NCI-H82 (cell line): ENCODE measurements around the gene JAKMIP1.

ENCODE experiments used
- DNase-seq: peaks from one replicate; lab custom pipeline; 2025; lab: John Stamatoyannopoulos, UW

JAKMIP1 gene

GRCh38 chr4:6180841-6181631 is 19.3 kb downstream of the JAKMIP1 start:
- no peak for DNase-seq

- no peak for DNase-seq
These were observed 21.0 kb downstream of the JAKMIP1 start for GRCh38 chr4:6179362-6179761.

- DNase-seq: no peak
These were observed 21.6 kb downstream of the JAKMIP1 start for GRCh38 chr4:6178757-6179156.

DNA sequence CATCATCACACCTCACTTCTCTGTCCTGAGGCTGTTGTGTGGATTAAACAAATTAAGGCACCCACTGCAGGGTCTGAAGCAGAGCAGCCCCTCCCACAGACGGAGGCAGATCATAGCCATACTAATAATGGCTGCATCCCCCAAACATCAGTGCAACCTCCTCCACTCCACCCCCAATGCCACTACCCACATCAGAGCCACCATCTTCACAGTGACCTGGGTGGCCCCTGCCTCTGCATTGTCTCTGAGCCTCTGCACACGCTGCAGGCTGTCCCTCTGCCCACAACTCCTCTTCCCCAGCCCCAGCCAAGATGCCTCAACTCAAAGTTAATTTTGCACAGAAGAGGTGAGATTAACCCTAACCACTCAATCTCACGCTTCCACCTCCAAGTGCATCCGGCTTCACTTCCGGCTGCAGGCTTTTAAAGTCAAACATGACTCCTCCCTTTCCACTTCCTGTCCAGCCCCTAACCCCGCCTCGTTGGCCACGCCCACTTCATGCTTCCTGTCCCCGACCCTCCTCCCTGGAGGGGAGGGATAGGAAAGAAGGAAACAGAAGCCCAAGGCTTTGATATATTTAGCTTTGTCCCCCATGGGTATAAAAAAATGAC is 22.7 kb downstream of the JAKMIP1 start:
- DNase-seq: peak; percentile 44

DNA sequence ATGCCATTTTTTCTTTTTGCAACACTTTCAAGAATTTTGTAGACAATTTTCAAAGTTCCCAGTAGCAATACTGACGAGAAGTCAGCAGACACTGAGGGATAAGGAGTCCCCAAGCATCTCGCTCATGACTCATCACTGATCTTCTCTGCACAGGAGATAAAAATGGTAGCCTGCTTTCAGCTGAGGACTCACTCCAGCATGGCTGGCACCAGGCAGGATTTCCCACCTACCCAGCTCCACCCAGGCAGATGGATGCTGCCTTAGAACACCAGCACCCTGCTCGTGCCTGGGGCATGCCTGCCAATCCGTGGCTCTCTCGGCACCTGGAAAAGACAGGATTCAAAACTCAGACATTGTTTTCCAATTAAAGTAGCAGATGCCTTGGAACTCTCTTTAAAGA is 24.9 kb downstream of the JAKMIP1 start:
- DNase-seq: no peak

DNA sequence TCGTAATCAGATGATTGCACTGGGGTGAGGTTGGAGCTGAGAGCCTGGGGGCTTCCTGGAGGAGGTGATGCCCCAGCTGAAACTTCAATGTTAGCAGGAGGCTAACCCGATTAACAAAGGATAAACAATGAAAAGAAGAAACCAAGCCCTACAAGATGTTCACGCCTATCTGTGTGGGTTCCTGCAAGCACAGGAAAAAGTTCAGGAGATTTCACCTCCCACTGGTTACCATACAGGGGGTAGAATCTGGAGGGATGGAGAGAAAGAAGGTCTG is 27.5 kb downstream of the JAKMIP1 start:
- DNase-seq: no peak

GRCh38 chr4:6172093-6172926 is 28.0 kb downstream of the JAKMIP1 start:
- no peak for DNase-seq

DNA sequence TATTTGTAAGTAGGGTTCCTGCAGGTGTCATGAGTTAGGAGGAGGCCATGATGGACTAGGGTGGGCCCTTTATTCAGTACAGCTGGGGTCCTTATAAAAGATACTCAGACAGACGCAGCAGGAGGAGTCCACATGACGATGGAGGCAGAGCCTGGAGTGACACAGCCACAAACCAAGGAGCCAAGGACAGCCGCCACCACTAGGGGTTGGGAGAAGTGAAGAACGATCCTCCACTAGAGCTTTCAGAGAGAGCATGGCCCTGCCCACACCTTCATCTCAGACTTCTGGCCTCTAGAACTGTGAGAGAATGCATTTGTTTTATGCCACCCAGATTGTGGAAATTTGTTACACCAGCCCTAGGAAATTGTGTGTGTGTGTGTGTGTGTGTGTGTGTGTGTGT is 31.1 kb downstream of the JAKMIP1 start:
- DNase-seq: peak; percentile 1

GRCh38 chr4:6165766-6166165 is 34.6 kb downstream of the JAKMIP1 start:
- DNase-seq: no peak

- DNase-seq: no peak
These were observed 37.5 kb downstream of the JAKMIP1 start for GRCh38 chr4:6162885-6163284.

DNA sequence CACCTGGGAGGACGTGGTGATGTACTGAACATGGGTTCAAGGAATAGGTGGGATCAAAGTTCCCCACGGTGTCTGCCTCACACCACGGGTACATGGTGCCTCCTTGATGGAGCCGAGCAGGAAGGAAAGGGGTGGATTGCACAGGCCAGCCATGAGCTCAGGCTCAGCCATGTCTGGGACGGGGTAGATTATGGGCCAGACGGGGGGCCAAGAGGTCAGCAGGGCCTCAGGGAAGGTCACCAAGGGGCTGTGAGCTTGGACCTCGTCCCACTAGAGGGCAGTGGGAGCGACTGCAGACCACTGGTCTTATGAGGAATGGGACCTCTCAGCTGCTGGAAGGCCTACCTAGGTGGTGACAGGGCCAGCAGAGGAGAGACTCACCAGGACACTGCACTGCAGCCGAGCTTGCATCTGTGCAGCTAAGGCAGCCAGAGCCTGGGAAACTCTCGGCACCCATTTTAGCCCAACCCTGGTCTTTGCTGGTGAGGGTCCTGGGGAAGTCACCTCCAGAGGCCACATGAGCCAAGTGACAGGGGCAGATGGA is 38.4 kb downstream of the JAKMIP1 start:
- no peak for DNase-seq

- no peak for DNase-seq
These were observed 39.8 kb downstream of the JAKMIP1 start for GRCh38 chr4:6160536-6160935.

GRCh38 chr4:6157926-6158325 is 42.4 kb downstream of the JAKMIP1 start:
- DNase-seq: no peak

DNA sequence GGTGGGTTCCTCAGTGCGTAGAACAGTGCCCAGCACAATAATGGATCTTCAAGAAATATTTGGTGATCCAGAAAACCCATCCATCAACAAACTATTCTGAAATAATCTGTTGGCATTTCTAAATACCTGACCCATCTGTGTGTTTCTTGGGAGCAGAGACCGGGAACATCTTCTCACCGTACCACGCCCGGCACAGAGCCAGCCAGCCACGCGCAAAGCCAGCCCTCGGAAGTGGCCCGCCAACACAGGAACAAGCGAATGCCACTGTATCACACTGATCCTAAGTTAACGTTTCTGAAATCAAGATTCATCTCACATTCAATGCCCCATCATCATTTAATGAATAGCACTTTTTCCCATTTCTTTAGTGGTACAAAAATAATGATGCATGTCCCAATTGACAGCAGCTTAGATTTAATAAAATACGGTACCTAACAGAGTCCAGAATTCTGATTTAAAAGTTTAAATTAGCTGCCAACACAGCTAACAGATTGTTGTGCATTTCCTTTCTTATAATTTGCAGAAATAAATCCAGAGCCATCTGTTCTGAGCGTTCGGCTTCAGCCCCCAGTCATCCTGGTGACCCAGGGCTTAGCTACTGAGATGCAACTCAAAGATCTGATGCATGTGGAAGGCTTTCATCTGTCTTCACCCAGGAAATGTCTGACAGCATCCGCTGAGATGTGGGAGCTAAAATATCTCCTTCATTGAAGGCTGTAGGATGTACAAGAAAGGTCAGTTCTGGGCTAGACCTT is 44.2 kb downstream of the JAKMIP1 start:
- peak; percentile 10 for DNase-seq

DNA sequence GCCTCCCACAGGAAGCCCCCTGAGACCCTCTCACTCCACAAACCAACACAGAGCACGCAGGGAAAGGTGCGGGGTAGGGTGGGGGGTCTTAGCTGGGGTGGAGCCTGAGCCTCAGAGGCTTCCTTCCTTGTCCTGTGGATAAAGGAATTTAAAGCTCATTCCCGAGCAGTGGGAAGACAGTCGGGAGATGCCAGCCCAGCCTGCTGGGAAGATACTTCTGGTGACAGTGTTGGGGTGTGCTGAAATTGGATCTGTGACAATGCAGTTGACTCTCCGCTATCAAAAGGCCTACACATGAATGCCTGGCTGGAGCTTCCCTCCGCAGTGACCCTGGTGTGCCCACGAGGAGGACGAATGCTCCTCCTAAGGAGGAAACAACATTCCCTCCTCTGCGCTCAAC is 45.5 kb downstream of the JAKMIP1 start:
- DNase-seq: no peak

GRCh38 chr4:6153874-6154273 is 46.5 kb downstream of the JAKMIP1 start:
- DNase-seq: no peak

DNA sequence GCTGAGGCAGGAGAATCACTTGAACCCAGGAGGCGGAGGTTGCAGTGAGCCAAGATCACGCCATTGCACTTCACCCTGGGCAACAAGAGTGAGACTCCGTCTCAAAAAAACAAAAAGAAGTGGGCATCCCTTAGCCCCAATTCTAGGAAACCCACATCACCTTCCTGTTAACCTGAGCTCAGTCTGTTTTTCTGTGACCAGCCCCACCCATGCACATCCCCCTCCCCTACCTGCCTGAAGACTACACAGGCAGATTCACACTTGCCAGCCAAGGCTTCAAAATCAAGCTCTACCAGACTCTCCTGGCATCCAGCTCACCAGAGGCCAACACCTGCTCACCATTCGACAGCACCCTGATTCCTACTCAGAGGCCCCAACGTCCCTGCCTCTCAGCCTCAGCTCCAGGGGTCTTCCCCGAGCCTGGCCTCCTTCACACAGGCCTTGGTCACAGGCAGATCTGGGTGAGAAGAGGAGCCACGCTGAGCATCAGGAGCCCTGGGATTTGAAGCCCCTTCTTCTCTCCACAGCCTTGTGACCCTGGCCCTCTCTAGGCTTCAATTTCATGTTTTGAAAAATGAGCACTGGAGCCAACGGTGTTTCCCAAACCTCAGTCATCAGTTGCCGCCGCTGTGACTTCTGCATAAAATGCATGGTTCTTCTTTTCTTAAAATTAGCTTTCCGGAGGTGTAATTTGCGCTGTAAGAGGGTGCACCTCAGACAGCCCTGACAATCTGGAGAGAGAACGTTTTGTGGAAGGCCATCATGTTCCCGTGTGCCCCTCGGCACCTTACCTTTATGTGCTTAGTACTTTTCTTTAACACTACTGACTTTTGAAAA is 47.3 kb downstream of the JAKMIP1 start:
- no peak for DNase-seq

DNA sequence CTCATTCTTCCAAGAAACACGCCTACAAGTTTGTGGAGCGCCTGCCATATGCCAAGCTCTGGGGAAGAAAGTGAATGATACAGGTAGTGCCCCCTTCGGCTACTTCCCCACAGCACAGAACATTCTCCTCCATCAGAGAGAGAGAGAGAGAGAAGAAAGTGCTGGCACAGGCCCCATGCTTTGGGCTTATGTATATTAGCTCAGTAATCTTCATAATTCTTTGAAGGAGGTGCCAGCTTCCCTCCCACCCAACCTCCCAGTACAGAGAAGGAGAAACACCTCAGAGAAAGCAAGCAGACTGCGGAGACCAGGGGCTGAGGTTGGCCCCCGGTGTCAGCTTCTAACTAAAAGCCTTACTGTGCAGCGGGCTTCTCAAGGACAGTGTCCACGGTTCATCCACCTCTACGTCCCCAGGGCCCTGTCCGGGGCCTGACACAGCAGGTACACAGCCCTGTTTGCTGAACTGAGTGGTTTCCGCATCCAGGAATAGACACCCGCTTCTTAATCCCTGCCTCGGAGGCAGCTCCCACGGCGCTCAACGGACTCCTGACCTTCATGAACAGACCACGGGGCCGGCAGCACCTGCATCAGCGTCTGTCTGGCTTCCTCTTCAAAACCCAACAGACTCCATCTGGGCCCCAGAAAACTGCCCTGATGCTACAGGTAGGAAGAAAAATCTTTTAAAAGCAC is 50.2 kb downstream of the JAKMIP1 start:
- DNase-seq: no peak

DNA sequence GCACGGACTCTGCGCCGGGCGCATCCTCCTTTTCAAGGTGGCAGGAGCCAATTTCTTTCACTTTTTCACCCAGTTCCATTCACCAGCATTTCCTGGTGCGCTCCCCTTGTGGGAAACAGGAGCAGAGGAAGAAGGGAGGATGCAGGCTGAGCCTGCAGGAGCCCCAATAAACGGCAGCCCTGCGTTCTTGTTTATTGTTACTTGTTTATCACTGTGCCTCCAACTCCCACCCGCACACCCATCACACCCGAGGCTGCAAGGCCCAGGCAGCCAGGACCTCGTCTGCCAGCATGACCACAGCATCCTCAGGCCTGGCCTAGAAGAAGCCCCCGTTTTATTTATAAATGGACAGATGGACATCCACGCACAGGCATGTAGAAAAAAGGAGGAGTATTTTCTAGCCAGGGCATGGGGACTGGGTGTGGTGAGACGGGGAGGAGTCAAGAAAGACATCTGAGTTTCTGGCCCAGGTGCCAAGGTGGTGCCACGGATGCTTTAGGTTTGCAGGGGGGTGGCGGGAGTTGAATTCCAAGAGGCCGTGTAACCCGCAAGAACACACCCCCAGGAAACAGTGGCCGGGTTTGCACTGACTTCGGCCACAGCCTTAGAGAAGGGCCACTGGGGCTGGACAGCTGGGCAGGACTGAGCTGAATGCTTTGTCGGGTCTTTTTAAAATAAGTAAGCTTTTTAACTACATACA is 51.7 kb downstream of the JAKMIP1 start:
- no peak for DNase-seq

GRCh38 chr4:6147441-6147840 is 52.9 kb downstream of the JAKMIP1 start:
- DNase-seq: no peak
